NK-92 treated with Interleukin-12 subunit alpha and Interleukin-12 subunit beta, amount 100 ng/mL, for 24 hours (cell line): ENCODE data around the gene CDH8.

Experiments used
- DNase-seq: peaks from one replicate; lab custom pipeline; 2025; lab: John Stamatoyannopoulos, UW

The CDH8 gene

DNA sequence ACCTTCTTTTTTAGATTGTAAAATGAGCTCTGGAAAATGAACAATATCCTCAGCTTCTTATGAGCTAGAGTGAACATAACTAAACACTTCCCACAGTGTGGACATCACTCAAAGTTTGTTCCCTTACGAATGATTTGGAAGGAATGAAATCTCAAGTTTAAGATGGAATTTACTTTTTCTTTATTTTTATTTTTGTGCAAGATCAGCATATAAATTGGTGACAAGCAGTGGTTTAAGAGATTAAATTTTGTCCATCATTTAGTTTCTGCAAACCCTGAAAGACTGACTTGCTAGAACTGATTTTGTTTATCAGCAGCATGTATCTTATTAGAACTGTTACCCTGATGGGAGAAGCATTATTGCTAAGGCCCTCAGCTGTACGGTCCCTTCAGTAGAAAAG lies 420.1 kb downstream of the CDH8 start:
- no peak for DNase-seq

DNA sequence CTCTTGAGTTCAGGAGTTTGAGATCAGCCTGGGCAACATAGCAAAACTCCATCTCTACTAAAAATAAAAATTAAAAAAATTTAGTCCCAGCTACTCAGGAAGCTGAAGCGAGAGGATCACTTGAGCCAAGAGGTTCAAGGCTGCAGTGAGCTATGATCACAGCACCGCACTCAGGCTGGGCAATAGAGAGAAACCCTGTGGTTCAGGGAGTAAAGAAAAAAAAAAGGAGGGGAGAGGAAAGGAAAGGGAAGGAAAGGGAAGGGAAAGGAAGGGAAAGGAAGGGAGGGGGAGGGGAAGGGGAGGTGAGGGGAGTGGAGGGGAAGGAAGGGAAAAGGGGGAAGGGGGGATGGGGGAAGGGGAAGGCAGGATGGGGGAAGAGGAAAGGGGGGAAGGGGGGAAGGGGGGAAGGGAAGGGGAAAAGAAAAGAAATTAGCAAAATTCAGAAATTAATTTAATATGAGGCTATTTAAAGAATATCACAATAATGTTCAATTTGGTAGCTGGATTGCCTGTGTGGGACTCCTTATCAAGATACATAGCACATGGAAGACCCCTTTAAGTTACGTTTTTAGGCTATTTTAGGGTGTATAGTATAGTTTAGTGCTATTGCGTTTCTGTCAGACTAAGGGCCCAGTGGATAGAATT lies 424.3 kb downstream of the CDH8 start:
- DNase-seq, result no peak

DNA sequence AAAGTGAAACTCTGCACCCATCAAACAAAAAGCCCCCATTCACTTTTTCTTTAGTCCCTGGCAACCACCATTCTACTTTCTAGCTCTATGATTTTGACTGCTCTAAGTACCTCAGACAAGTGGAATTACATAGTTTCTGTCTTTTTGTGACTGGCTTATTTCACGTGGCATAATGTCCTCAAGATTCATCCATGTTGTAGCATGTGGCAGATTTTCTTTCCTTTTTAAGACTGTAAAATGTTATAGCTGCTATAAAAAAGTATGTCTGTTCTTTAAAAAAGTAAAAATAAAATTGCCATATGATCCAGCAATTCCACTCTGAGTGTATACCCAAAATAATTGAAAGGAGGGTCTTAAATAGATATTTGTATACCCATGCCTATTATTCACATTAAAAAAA lies 429.7 kb downstream of the CDH8 start:
- no peak for DNase-seq
